ENCODE results near the gene FIGN. TPM values are rescaled to one million over a fixed set of nuclear protein-coding genes. Genes with fewer than 3 reads are reported as not detected.

FIGN gene
- total RNA-seq, 1 experiment from 2014 or later = 1.7 TPM

DNA sequence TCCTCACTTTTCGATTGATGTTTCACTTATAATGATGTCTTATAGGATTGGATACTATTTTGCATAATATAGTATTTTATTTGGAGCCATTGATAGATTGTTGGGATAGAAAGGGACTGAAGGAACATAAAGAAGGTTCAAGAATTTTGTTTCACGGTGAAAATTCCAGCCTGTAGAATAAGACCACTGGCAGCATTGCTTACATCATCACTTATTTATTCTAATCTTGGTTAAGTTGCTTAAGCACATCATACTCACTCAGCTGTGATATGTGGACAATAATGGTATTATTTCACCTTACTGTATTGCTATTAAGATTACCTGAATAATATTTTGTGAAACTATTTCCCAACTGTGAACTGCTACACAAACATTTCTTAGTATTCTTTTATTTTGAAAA, 118.3 kb downstream of the FIGN start:
- DNase-seq (ENCODE audit: low read depth) = no peak

DNA sequence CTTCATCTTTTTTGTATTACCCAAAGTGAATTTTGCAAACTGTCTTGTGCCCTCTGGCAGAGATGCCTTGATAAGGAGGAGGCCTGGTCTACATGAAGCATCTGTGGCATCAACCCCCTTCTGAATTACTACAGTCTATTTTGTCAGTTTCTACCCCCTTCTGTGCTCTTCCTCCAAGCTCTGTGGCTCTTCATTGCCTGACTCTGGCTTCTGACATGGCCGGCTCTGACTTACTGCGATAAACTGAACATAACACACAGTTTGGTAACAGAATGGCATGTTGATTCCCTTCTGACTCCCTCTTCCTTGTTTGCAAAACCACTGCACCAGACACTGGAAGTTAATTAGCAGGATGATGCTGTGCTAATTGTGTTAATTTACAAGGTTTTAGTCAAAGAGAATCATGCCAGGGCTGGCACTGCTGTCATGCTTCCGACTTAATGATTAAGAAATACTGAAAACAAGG, 122.5 kb downstream of the FIGN start:
- no peak for DNase-seq (ENCODE audit: low read depth)

DNA sequence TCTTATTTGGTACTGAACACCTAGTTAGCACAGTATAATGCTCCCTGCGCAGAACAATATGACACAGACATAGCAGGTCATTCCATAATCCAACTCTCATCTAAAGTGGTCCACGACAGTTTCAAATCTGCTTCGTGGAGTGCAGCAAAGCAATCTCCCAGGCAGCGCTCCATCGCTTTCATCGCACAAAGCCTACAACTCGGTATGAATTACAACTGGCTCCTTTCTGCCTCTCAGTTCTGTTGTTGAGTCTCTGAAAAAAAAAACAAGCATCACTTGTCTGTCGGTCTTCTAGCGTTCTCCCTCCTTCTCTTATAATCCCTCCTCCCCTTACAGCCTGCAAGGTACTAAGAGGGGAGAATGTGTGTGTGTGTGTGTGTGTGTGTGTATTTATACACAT, 123.5 kb downstream of the FIGN start:
- no peak for DNase-seq (ENCODE audit: low read depth)

DNA sequence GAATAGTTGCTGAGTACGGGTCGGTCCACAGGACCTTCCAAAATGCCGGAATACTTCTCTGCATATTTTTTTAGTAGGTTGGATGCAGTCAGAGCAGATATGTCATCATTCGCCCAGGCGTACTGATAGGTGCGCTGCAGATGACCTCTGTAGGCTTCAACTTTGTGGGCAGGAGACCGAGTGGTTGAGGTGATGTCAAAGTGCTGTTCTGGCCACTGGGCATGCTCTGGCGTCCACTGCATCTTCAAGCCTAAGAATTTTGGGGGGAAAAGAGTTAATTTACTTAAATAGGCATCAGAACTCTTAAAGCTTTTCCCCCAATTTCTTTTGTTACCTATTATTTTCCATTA, 124.3 kb downstream of the FIGN start:
- DNase-seq (ENCODE audit: low read depth) = no peak

DNA sequence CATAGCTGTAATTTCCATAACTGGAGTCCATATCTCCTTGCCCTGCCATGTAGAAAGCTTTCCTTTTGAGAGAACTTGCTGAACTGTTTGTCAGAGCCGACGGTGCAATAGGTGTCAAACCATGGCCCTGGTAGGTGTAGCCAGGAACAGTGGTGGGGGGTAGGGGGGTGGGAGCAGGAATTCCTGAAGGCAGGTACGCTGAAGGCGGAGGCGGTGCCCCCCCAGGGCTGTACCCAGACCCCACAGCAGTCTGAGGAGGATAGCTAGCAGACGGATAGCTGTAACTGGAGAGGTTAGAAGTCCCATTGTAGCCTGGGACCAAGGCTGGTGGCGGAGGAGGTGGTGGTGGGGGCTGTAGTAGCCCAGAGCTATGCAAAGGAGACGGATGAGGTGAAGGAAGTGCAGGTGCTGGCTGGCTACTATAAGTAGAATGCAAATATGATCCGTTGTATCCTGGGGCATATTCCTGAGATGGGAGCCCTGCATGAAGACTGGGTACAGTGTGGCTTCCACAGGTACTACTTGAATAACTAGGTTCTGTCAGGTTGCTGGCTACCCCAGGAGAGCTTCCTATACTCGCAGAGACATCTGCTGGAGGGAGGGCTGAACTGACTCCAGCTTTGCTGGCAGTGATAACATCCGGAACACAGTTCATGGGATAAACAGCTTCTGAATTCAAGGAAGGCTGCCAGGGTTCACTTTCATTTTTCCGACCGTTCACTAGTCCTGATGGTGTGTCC, 124.8 kb downstream of the FIGN start:
- no peak for DNase-seq (ENCODE audit: low read depth)

DNA sequence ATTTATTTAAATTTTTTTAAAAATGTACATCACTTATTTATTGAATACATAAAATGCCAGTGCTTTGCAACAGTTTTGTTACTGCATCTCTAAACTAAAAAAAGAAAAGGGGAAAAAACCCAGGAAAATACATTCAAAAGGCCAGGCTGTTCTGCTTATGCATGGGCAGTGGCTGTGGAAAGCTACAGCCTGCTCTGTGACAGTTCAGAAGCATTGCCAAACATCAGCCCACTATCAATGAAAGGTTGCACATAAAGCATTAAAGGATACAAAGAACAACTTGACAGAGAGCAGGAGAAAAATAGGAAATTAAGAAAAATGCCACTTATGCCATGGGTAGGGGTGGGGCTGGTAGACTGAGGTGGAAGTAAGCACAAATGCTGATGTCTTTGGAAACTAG, 128.2 kb downstream of the FIGN start:
- DNase-seq (ENCODE audit: low read depth) = no peak

DNA sequence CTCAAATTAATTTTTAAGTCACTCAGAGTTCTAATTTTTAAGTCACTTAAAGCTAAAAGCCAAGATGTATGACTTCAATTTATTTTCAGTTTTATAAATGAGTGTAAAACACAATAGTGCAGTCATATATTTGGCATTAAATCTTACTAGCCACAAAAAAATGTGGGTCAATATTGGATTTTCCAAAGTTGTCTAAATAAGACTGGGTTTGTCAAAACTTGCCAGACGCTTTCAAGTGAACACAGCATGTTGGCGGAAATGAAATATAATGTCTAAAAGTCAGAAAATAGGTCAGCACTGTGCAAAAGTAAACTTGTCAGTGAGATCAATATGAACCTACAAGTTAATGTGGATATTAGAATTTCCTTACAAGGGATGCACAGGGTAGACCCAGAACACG, 128.9 kb downstream of the FIGN start:
- no peak for DNase-seq (ENCODE audit: low read depth)

DNA sequence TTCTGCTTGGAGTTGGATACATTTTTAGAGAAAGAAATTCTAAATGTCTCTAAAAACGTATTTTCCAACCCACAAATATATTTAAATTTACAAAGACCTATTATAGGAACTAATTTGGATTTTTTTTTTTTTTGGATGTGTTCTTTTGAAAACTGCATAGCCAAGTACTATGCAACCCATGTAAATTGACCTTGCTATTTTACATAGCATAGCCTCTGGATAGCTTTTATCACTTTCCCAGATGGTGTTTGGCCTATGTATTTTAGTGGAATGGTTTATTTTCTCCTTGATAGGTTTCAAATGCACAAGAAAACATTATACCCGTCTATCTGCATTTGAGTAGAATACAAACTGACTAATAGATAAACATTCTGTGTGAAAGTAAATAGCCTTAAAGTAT, 130.0 kb downstream of the FIGN start:
- no peak for DNase-seq (ENCODE audit: low read depth)

DNA sequence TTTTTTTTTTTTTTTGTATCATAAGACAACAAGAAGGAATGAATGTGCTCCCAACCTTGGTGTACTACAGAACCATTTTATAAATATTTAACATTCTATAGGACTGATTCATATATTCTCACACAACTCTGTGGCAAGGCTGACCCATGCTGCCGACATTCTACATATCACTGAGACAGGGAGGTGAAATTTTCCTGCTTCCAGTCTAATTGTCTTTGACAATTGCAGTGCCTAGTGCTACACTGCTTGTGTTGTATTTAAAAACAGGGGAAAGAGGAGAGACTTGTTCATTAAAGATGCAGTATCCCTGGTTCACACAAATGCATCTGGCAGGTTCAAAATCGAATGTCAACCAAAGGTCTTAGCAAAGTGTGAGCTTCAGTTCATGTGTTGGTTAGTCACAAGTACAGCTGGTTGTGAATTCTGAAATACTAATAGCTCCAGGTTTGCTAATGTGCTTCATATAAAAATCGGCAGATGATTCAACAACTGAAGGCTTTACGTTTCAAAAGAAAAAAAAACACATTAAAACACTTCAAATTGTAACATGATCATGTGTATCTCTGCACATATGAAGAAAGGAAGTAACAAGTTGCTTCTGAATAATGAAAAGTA, 130.8 kb downstream of the FIGN start:
- DNase-seq (ENCODE audit: low read depth) = peak; percentile 44

DNA sequence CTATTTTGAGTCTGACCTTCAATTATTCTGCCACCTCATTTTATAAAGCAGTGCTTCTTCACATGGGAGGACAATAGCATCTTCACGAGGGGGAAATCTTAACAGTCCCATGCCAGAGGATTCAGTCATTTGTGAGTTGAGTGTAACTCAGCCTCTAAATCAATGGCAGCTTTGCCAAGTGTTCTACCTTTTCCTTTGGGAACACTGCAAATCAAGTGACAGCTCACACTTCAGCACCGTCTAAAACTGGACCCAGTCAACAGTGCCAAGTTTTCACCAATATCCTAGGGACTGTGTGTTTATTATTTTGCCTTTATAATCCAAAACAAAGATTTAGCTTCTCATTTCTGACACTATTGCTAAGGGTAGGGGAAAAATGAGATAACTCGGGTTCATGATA, 133.6 kb downstream of the FIGN start:
- DNase-seq (ENCODE audit: low read depth) = no peak

DNA sequence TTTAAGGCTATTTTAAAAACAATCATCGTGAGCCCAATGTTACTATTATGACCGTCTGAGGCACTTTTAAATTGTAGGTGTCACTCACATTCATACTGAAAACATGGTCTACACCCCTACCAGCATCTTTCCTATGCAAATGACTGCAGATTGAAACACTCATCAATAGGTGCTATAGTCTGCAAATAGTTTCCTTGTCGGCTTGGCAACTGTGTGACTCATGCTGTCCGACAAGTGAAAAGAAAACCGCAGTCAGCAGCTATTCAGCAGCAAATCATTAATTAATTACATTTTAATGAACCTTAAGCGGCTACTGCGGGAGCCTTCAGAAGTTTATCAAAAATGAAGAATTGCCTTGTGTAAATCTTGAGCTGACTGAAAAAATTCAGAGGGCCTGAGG, 134.4 kb downstream of the FIGN start:
- no peak for DNase-seq (ENCODE audit: low read depth)

DNA sequence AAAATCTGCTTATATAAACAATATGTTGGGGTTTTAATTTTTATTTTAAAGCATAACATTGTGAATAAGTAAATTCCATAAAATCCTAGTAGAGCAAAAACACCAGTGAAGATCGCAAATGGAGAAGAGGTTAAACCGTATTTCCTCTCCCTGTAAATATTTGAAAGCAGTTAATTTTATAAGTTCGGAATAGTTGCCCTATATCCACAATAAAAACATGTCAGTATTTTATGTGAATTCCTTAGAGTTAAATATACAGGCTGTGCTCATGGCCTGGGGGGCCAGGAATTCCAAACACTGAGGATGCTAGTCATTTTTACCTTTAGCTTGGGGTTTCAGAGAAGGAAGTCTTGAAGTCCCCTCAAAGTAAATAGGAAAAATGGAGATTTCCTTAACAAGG, 135.0 kb downstream of the FIGN start:
- no peak for DNase-seq (ENCODE audit: low read depth)

DNA sequence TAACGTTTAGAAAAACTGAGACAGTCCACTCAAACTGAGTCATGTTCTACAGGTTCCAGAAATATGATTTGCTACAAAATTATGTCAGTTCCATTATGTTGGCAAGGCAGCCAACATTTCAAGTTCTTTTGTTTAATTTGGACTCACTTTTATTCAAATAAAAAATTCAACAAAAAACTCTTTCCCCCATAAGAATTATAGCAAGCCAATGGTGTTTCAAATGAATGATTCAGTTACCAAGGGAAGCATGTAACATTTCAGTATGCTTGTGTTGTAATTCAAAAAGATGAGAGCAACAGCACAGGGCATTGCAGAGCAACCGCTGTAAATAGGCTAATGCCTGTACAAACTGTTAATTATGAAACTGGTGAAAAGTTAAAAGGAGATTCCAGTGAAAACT, 140.8 kb downstream of the FIGN start:
- no peak for DNase-seq (ENCODE audit: low read depth)

DNA sequence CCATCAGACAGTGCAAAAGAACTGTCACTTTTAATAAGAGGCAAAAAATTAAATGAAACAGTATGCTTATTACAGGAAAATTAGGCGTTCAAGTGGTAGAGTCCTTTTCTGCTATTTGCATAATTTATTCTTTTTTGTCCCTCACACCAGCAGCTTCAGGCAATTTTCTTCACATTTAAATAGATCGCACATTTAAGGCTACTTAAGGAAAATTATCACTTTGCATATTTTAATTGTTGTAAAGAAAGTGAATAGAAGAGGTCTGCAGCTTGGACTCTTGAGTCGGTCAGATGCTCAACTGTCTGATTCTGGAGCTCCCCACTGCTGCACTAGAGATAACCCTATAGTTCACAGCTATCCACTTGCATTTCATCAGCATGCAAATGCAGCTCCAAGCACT, 141.3 kb downstream of the FIGN start:
- DNase-seq (ENCODE audit: low read depth) = no peak

DNA sequence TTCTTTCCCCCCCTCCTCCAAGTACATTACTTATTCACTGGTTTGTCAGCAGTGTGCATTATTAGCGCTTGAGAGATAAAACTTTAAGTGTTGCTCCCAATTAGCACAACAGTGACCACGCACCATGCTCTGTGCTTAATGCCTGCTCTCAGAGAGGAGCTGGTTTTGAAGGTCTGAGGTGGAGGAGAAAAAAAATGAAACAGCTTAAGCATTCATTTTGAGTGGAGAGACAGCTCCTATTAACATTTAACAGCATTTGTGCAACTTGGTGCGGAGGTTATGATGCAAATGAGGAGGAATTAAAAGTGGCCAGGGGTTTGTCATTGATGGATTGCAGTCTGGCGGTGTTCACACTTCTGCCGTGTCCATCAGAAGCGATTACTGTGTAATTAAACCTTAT, 141.8 kb downstream of the FIGN start:
- DNase-seq (ENCODE audit: low read depth) = no peak

DNA sequence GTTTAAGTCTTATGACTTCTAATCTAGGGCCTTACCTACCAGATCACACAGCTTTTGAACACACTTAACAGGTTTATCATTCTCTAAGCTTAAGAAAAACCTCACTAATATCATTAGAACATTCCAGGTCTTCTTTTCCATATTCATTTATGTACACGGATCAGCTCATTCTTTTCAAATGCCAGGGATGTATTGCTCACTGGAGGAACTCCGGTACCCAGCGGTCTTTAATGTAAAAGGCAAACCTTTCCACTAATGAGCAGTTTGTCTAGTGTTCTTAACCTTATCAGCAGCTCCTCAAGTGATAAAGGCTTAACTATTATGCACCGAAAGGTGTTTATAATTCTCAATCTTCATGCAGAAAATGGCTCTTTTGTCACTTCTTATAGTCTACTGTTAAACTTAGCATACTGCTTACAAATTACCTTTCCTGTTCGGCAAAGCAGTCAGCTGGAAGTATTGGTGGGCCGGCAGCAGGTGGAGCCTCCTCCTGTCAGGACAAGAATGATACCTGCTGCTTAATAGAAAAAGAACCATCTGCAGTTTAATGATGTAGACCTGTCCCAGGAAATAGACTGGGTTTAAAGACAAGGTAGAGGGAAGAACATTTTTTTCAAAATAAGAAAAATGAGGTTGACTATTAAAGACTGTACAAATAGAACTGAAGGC, 142.7 kb downstream of the FIGN start:
- DNase-seq (ENCODE audit: low read depth) = no peak

DNA sequence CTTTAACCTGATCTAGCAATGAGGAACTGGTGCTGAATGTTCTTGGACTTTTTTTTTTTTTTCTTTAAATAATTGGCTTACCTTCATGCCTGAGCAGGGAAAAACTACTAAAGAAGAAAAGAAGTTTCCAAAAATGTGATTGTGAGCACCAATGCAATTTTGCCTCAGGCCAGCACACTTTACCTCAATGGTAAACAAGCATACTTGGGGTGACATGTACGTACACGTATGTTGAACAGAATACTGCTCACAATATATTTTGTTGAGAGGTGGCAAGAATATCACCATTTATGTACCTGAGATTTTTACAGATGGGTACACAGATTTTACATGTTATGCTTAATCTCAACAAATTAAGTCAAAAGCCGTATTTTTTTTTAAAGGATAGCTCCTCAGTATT, 144.3 kb downstream of the FIGN start:
- no peak for DNase-seq (ENCODE audit: low read depth)

DNA sequence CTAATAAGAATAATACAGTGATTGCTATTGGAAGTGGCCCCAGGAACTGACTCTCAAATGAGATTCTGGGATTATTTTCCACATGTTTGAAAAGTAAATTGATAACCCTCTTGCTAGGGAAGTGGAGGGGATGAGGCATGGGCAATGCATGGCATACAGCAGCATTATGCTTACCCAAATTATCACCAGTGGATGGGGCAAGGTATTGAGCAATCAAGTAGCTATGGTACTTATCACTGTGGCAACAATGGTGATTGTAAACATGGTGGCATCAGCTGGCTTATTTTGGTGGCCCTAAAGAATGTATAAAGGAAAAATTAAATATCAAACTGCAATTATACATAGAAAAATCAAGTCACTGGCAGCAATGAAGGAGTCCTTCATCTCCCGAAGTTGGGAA, 155.1 kb downstream of the FIGN start:
- DNase-seq (ENCODE audit: low read depth) = no peak

DNA sequence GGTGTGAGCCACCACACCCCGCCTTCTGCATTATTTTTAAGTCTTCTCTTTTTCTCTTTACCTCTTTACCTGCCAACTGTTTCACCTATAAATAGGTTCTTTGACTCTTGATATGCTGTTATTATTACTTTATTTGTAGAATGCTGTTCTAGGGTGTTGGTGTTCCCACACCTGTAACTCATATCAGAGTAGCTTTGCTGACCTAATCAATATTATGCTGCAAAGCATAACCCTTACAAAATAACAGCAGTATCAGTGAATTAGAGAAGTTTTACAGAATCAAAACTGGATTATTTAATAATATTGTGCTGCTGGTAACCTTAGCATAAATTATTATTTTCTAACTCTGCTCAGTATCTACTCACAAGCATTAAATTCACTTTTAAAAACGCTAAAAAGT, 161.5 kb downstream of the FIGN start:
- DNase-seq (ENCODE audit: low read depth) = no peak

DNA sequence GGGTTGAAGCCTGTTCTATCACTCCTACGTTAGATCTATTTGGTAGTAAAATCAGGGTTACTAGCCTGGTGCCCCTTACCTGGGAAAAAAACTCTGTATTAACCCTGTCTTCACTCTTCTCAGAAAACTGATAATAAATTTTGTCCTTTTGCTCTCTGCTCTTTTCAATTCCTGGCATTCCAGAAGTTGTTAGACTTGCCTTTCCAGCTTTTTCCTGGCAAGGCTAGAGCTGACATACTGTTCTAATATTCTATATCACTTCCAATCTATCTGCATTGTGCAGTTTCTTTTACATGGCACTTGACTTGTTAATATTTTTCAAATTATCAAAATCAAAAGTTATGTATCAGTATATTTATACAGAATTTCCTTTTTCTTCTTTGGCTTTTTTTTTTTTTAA, 162.2 kb downstream of the FIGN start:
- DNase-seq (ENCODE audit: low read depth) = no peak

DNA sequence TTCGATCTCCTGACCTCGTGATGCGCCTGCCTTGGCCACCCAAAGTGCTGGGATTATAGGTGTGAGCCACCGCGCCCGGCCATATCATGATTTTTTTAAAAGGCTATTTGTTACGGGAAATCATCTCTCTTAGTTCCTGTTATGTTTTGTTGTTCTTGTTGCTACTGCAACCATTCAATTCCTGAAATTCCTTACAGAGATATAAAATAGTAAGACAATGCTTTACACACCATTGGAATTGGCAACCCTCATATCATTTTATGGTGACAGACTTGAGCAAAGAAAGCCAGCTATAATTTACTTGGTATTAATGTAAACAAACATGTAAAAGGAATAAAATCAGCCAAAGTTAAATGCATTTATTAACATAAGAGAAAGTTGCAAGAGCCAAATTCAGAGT, 163.0 kb downstream of the FIGN start:
- no peak for DNase-seq (ENCODE audit: low read depth)

DNA sequence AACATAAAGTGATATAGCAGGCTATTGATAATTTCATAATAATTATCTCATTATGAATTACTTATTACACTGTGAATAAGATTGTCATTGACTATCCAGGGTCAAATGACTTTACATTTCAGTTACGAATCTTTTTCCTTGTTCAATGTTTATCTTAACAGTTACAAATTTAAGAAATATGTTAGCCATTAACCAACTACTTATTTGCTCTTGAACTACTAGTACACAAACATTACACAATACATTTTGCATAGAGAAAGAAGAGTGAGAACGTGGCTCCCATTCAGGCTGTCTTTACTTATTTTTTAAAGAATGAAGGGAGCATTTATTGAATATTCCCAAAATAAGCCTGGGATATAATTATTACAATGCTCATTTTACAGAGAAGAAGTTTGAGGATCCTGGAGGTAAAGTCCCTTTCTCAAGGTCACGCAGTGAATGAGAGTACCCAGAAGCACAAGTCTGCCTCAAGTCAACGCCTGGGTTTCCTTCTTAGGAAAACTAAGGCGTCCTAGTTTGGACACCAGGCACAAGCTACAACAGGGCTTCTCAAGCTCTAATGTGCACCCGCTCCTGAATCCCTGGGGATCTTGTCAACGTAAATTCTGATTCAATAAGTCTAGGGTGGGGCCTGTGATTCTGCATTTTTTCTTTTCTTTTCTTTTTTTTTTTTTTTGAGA, 164.2 kb downstream of the FIGN start:
- no peak for DNase-seq (ENCODE audit: low read depth)
